BJ (cell line): ENCODE results near the gene STAT5B. TPM values are rescaled to one million over a fixed set of nuclear protein-coding genes. Genes with fewer than 3 reads are reported as not detected.

Experiments used
- CTCF ChIA-PET: fragments of 350-600 bp; formaldehyde crosslinking; extraction: SDS; loops from one replicate; lab custom pipeline; 2021; ENCODE audit warnings: antibody characterized with exemption, inconsistent platforms; lab: Yijun Ruan, JAX
- POLR2A ChIA-PET: fragments of 300-600 bp; sonication (Branson Sonifier 250); formaldehyde crosslinking; extraction: SDS; loops from one replicate; lab custom pipeline; 2021; ENCODE audit warnings: antibody characterized with exemption; lab: Charles Lee
- DNase-seq: peaks from one replicate; pipeline ENCODE4 v3.0.0-alpha.2; 2011; ENCODE audit warnings: low read depth
- H3K27me3 ChIP-seq: 2 replicates; pipeline ENCODE4 v1.6.0; 2011; ENCODE audit warnings: low read length; ENCODE audit not compliant: control insufficient read depth, insufficient read depth
- H3K36me3 ChIP-seq: 2 replicates; pipeline ENCODE4 v1.5.1; 2011; ENCODE audit warnings: low read length; ENCODE audit not compliant: control insufficient read depth, insufficient read depth
- H3K4me3 ChIP-seq: 2 replicates; pipeline ENCODE4 v1.5.1; 2011; ENCODE audit warnings: low read depth, mild to moderate bottlenecking, control low read depth, low read length
- CTCF ChIP-seq: IDR thresholded peaks from 2 replicates; pipeline ENCODE4 v1.5.1; 2011; ENCODE audit warnings: low read depth, mild to moderate bottlenecking, control low read depth, inconsistent platforms, low read length, moderate library complexity; ENCODE audit not compliant: insufficient read depth
- polyA plus RNA-seq: library from polyadenylated mRNA; depleted of rRNA; stranded (reverse); fragments of >200 nt; gene quantifications from 2 replicates; pipeline ENCODE4 v1.2.3, GENCODE V29; 2011

The STAT5B gene
- polyA plus RNA-seq, 1 experiment = 37.2 TPM

DNA sequence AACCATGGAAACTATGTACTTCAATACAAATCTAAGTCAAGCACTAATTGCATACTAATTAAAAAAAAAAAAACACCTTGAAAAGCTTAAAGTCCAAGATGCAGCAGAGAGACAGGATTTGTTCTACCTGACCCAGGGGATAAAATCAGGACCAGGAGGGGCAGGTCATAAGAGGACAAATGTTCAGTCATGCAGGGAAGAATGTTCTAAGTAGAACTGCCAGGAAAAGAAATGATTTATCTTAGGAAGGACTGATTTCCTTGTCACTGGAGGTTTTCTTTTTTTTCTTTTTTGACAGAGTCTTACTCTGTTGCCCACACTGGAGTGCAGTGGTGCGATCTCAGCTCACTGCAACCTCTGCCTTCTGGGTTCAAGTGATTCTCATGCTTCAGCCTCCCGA lies 72.8 kb downstream of the STAT5B start:
- TF ChIP-seq CTCF = no peak
- ChIA-PET CTCF (no interaction called here), POLR2A (no interaction called here)
- H3K27me3 ChIP-seq = no peaks in the 10 kb centered on the region
- H3K4me3 ChIP-seq = no peak overlapping the region
- no peak for DNase-seq
- peaks cover 21% of the 10 kb centered on the region for H3K36me3 ChIP-seq

GRCh38 chr17:42202696-42203095 lies 73.5 kb downstream of the STAT5B start:
- POLR2A ChIA-PET = no interaction called here
- no peak for DNase-seq
- CTCF ChIA-PET = no interaction called here

GRCh38 chr17:42202159-42202558 lies 74.0 kb downstream of the STAT5B start:
- POLR2A ChIA-PET = no interaction called here
- TF ChIP-seq CTCF = no peak
- CTCF ChIA-PET = no interaction called here

More at GRCh38 chr17:42202696-42203095, 73.5 kb downstream of the STAT5B start:
- Histone ChIP-seq H3K36me3 (peaks cover 21% of the 10 kb centered on the region), H3K4me3 (no peak overlapping the region), H3K27me3 (no peaks in the 10 kb centered on the region)
- no peak for TF ChIP-seq CTCF

DNA sequence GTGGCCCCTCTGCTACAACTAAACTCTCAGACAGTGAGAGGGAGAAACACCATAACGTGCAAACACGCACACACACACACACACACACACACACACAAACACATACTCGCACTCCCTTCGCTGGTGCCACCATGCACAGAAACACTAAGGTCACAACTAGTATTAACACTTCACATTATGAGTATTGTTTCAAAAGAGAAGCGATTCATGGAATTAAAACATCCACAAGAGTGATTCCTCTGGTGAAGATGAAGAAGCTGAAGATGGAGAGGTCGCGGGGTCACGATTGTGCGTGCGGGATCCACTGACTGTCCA lies 74.8 kb downstream of the STAT5B start:
- no peak for DNase-seq
- ChIA-PET POLR2A (no interaction called here), CTCF (no interaction called here)
- H3K27me3 ChIP-seq = no peaks in the 10 kb centered on the region
- H3K36me3 ChIP-seq = peaks cover 19% of the 10 kb centered on the region
- no peak overlapping the region for H3K4me3 ChIP-seq
- TF ChIP-seq CTCF = no peak

More at GRCh38 chr17:42202159-42202558, 74.0 kb downstream of the STAT5B start:
- no peaks in the 10 kb centered on the region for H3K27me3 ChIP-seq
- DNase-seq = no peak
- H3K4me3 ChIP-seq = no peak overlapping the region
- peaks cover 19% of the 10 kb centered on the region for H3K36me3 ChIP-seq

DNA sequence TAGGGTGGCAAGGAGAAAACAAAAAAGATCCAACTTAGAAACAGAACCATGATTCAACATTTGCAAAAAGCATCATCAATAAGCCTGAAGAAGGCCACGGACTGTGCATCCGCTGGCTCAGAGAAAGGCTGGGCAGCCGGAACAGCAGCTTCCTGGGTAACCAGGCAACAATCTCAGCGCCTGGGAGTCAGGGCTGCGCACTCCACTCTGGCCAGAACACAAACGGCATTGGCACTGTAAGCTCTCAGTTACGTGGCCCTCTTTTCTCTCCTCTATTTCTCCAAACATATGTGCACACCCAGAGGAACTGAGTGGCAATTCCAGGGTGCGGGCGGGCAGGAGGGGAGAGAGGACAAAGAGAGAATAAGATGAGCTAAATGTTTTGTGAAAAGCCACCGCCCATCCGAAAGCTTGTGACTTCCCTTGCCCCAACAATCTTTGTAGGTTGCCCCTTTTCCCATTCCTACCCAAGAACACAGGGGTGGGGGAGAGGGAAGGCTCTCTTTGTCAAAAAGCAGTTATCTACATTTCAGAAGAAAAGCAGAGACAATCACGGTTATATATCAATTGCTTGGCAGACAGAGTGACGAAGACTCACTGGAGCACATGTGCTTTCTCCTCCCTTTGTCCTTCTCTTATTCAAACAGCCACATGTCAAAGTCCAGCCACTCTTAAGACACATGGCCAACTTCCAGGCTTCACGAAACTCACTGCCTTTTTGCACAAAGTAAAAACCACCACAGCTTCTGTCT lies 75.3 kb downstream of the STAT5B start:
- CTCF ChIA-PET = no interaction called here

More for the DNA sequence above, 75.3 kb downstream of the STAT5B start:
- no peak for TF ChIP-seq CTCF
- no peak overlapping the region for H3K4me3 ChIP-seq
- no peaks in the 10 kb centered on the region for H3K27me3 ChIP-seq
- H3K36me3 ChIP-seq = peaks cover 19% of the 10 kb centered on the region
- POLR2A ChIA-PET = no interaction called here
- no peak for DNase-seq
